ENCODE measurements around the gene MAGED1. TPM values are rescaled to one million over a fixed set of nuclear protein-coding genes. Genes with fewer than 3 reads are reported as not detected.

Gene MAGED1
- total and polyA plus RNA-seq, 2 experiments from 2014 or later = 60.8 to 89.8 TPM

- no peaks in the 10 kb centered on the region for H3K9me2 ChIP-seq (ENCODE audit: insufficient read depth)
- H3K4me1 Mint-ChIP-seq = no peaks in the 10 kb centered on the region
- no peaks in the 10 kb centered on the region for H3K27me3 ChIP-seq (ENCODE audit: insufficient read depth)
- H3K27ac ChIP-seq (ENCODE audit: low read depth) = no peak overlapping the region
- no peaks in the 10 kb centered on the region for H3K36me3 ChIP-seq (ENCODE audit: insufficient read depth)
- no peaks in the 10 kb centered on the region for H3K36me3 Mint-ChIP-seq (ENCODE audit: low read depth)
- no peaks in the 10 kb centered on the region for H3F3A ChIP-seq (replicated peaks; ENCODE audit: low read depth)
- no peaks in the 10 kb centered on the region for H3K79me2 ChIP-seq (replicated peaks; ENCODE audit: insufficient read depth)
- TF ChIP-seq ETS1 (IDR thresholded peaks at IDR 0.05) = no peak
- TF ChIP-seq REST (IDR thresholded peaks at IDR 0.05; ENCODE audit: unreplicated experiment) = no peak
- TF ChIP-seq ZNF331 (CRISPR knock-in tag; IDR thresholded peaks at IDR 0.05; ENCODE audit: low read depth) = no peak
- no peak for TF ChIP-seq JUNB (IDR thresholded peaks at IDR 0.05; ENCODE audit: unreplicated experiment)
- TF ChIP-seq EZH2phosphoT487 (IDR thresholded peaks at IDR 0.05; ENCODE audit: unreplicated experiment) = no peak
- TF ChIP-seq CTCF (conservative IDR thresholded peaks at IDR 0.05; ENCODE audit: low read depth in 2 of 2) = no peak
- TF ChIP-seq EZH2 (IDR thresholded peaks at IDR 0.05; ENCODE audit: low read depth, unreplicated experiment) = no peak
- TF ChIP-seq POLR2AphosphoS5 (IDR thresholded peaks at IDR 0.05; ENCODE audit: low read depth) = no peak
- TF ChIP-seq STAT1 (IDR thresholded peaks at IDR 0.05; ENCODE audit: unreplicated experiment) = no peak
- no peak for TF ChIP-seq NANOG (IDR thresholded peaks at IDR 0.05; ENCODE audit: borderline replicate concordance)
- no peak for TF ChIP-seq ZNF114 (CRISPR knock-in tag; IDR thresholded peaks at IDR 0.05)
- TF ChIP-seq ZNF462 (CRISPR knock-in tag; IDR thresholded peaks at IDR 0.05) = no peak
- no peak for TF ChIP-seq CREB1 (CRISPR knock-in tag; IDR thresholded peaks at IDR 0.05; ENCODE audit: low read depth)
- no peaks in the 10 kb centered on the region for H4K20me1 ChIP-seq (replicated peaks; ENCODE audit: insufficient read depth)
- no peaks in the 10 kb centered on the region for H3K27me3 Mint-ChIP-seq (ENCODE audit: insufficient read depth, low read depth, poor library complexity)
- ATAC-seq (no peak), DNase-seq (ENCODE audit: low spot score) (no peak)
- H3K4me1 ChIP-seq (ENCODE audit: insufficient read depth) = no peaks in the 10 kb centered on the region
- H3K4me3 ChIP-seq = no peak overlapping the region
- peaks cover 6% of the 10 kb centered on the region; the same call in 1 of the 3 replicates for H3K9me3 Mint-ChIP-seq
- no peak overlapping the region for H3K27ac Mint-ChIP-seq
- no peak overlapping the region for H3K4me3 Mint-ChIP-seq
- H2AFZ ChIP-seq = no peak overlapping the region
- no peak overlapping the region for H3K4me2 ChIP-seq
Measured at GRCh38 chrX:51917604-51918003, 24.2 kb downstream of the MAGED1 start.

Measured in GM23338 (cell line).